Kidney epithelial cell (primary cell): ENCODE results near the gene CT47C1. TPM values are rescaled to one million over a fixed set of nuclear protein-coding genes. Genes with fewer than 3 reads are reported as not detected.

Experiments
- DNase-seq: peaks from one replicate; pipeline ENCODE4 v3.0.0-alpha.2; 2010; ENCODE audit warnings: low read depth
- H3K27me3 ChIP-seq: 2 replicates; pipeline ENCODE4 v1.6.0; 2011; ENCODE audit warnings: low read length; ENCODE audit not compliant: control insufficient read depth, insufficient read depth
- H3K36me3 ChIP-seq: 2 replicates; pipeline ENCODE4 v1.5.1; 2011; ENCODE audit warnings: low read length; ENCODE audit not compliant: control insufficient read depth, insufficient read depth
- H3K4me3 ChIP-seq: 2 replicates; pipeline ENCODE4 v1.5.1; 2011; ENCODE audit warnings: low read depth, mild to moderate bottlenecking, control low read depth, low read length
- total RNA-seq: library from RNA; depleted of rRNA; stranded (reverse); fragments of >200 nt; gene quantifications from 2 replicates; pipeline ENCODE4 v1.2.3, GENCODE V29; 2015
- TF ChIP-seq, protein P1 (sequence below): IDR thresholded peaks from 2 replicates; pipeline ENCODE4 v1.5.1; 2011; ENCODE audit warnings: mild to moderate bottlenecking, moderate library complexity, low read length, control low read depth, inconsistent platforms; ENCODE audit not compliant: insufficient read depth, poor library complexity, severe bottlenecking

CT47C1 gene
- total RNA-seq, 1 donor from 2014 or later, result not detected

DNA sequence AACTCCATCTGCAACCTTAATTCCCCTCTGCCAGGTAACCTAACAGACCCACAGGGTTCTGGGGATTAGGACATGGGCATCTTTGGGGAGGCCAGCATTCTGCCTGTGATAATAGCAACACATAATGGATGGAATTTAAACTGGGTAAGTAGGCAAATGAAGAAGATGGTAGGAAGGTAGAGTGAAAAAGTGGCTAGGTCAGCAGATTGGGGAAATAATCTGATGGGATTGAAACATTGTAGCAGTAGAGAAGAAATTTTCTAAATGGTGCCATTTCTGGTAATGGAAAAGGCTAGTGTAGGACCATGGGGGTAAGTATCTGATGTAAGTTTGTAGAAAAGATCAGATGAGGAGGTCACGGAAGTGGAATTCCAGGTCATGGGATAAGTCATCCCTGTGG, 3.0 kb upstream of the CT47C1 start:
- TF ChIP-seq, protein P1, sequence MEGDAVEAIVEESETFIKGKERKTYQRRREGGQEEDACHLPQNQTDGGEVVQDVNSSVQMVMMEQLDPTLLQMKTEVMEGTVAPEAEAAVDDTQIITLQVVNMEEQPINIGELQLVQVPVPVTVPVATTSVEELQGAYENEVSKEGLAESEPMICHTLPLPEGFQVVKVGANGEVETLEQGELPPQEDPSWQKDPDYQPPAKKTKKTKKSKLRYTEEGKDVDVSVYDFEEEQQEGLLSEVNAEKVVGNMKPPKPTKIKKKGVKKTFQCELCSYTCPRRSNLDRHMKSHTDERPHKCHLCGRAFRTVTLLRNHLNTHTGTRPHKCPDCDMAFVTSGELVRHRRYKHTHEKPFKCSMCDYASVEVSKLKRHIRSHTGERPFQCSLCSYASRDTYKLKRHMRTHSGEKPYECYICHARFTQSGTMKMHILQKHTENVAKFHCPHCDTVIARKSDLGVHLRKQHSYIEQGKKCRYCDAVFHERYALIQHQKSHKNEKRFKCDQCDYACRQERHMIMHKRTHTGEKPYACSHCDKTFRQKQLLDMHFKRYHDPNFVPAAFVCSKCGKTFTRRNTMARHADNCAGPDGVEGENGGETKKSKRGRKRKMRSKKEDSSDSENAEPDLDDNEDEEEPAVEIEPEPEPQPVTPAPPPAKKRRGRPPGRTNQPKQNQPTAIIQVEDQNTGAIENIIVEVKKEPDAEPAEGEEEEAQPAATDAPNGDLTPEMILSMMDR, result no peak
- DNase-seq, result no peak
- no peaks in the 10 kb centered on the region for H3K27me3 ChIP-seq
- no peaks in the 10 kb centered on the region for H3K36me3 ChIP-seq
- no peak overlapping the region for H3K4me3 ChIP-seq

DNA sequence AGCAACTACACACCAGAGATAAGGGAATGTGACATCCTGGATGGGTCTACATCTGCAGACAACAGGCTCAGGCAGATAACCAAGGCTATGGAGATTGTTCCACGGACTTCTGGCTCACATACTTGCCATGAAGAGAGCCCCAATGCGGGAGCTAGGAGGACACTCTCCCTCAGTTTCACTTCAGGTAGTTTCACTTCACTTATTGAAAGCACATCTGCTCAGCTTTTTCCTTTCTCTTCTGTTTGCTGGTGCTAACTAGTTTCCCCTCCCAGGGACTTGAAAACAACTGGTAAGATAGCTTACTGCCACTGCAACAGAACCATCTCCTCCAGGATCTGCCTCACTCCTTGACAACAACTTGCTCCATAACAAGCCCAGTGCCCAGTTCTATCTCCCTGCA, 1.4 kb upstream of the CT47C1 start:
- TF ChIP-seq, protein P1, result no peak
- Histone ChIP-seq H3K4me3 (no peak overlapping the region), H3K36me3 (no peaks in the 10 kb centered on the region), H3K27me3 (no peaks in the 10 kb centered on the region)
- no peak for DNase-seq

DNA sequence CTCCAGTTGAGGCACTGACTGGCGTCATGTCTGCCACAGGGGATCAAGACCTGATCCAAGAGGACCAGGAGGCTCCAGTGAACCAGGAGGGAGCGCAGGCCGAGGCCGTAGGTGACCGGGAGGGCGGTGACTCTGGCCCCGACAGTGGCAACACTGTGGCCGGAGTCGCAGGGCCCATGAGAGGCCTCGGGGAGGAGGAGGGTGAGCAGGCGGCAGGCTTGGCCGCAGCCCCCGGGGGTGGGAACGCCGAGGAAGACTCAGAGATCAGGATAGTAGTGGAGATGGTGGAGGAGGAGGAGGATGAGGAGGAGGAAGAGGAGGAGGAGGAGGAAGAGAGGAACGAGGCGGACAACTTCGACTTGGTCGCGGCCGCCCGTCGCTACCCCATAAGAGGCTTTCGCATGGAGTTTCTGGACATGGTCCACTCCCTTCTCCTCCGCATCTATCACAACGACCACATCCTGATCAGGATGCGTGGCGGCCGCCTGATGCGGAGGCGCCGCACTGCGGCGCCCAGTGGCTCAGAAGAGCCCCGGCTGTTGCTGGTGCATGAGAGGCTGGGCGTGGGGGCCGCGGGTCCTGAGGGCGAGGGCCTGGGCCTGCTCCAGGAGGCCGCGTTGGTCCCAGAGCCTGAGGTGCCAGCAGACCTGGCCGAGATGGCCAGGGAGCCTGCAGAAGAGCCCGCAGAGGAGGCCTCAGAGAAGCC, 560 bp downstream of the CT47C1 start:
- no peak for DNase-seq
- TF ChIP-seq, protein P1, result no peak
- H3K36me3 ChIP-seq, result no peaks in the 10 kb centered on the region
- no peaks in the 10 kb centered on the region for H3K27me3 ChIP-seq
- H3K4me3 ChIP-seq, result no peak overlapping the region

DNA sequence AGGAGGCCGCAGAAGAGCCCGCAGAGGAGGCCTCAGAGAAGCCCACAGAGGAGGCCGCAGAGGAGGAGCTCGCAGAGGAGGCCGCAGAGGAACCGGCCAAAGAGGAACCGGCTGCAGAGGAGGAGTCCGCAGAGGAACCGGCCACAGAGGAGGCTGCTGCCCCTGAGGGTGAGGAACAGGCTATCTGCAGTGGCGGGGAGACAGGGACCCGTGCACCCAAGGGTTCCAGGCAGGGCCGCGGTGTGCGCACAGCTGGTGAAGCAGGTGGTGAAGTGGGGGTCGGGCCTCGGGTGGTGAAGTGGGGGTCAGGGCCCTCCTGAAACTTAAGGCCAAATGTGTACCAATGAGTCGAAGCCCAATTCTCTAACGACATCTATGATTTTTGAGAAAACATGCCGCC, 1.1 kb downstream of the CT47C1 start:
- TF ChIP-seq, protein P1, result no peak
- Histone ChIP-seq H3K4me3 (no peak overlapping the region), H3K36me3 (no peaks in the 10 kb centered on the region), H3K27me3 (no peaks in the 10 kb centered on the region)
- no peak for DNase-seq

DNA sequence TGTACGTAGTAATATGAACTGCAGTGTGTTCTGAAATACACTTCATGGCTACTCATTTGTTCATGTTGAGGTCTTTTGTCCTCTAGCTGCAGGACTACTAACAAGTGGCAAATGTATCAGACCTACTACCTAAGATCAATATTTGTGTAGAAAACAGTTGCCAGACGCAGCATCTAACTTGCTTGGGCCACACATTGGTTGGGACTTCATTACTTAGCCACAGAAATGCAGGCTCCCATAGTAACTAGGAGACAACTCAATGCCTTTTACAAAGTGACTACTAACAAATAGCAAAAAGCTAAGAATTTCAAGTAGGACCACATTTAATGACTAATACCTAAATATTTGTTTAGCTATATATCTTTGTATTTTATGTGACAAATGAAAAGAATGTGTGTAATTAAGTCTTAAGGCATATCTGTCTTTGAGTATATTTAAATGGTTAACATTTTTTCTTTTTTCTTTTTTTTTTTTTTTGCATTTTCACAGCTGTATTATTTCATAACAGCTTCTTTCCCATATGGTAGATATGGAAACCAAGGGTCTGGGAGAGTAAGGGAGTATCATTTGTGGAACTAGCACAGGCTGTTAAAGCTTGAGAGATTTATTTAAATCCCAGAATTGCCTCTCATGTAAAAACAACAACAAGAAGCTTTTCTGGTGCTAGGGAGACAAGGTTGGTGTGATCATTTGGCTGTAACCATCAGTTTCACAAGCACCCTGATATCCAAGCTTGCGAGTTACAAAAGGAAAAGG, 2.7 kb downstream of the CT47C1 start:
- DNase-seq, result no peak
- Histone ChIP-seq H3K36me3 (no peaks in the 10 kb centered on the region), H3K27me3 (no peaks in the 10 kb centered on the region), H3K4me3 (no peak overlapping the region)
- TF ChIP-seq, protein P1, result no peak
